Activated CD4-positive, alpha-beta T cell treated with anti-CD3 and anti-CD28 coated beads, Interleukin-2, amount 50 U/mL, for 1 hour (primary cell): ENCODE results near the gene FNBP1L.
"Not testable (repeated sequence)": the region's sequence is repeated elsewhere in the genome, so short reads cannot be mapped to it uniquely, and the experiment has no call there.

Experiments
- DNase-seq: peaks from one replicate; pipeline ENCODE4 v3.0.0-alpha.2; 2020

Gene FNBP1L

GRCh38 chr1:93575621-93576284 is 127.8 kb downstream of the FNBP1L start:
- DNase-seq = no peak

- DNase-seq = no peak
These were observed 128.4 kb downstream of the FNBP1L start for GRCh38 chr1:93576346-93576745.

- DNase-seq = no peak
These were observed 128.8 kb downstream of the FNBP1L start for GRCh38 chr1:93576746-93577145.

- DNase-seq = no peak
These were observed 129.9 kb downstream of the FNBP1L start for GRCh38 chr1:93577536-93578432.

GRCh38 chr1:93578433-93578830 is 130.5 kb downstream of the FNBP1L start:
- DNase-seq = no peak

- DNase-seq = no peak
These were observed 131.2 kb downstream of the FNBP1L start for GRCh38 chr1:93578911-93579825.

GRCh38 chr1:93579891-93580290 is 132.0 kb downstream of the FNBP1L start:
- no peak for DNase-seq

GRCh38 chr1:93581917-93582850 is 134.3 kb downstream of the FNBP1L start:
- no peak for DNase-seq

- DNase-seq = no peak
These were observed 136.5 kb downstream of the FNBP1L start for GRCh38 chr1:93584261-93585003.

- DNase-seq = no peak
These were observed 137.4 kb downstream of the FNBP1L start for GRCh38 chr1:93585059-93585966.

- DNase-seq = no peak
These were observed 139.4 kb downstream of the FNBP1L start for GRCh38 chr1:93587354-93587753.

GRCh38 chr1:93588206-93588605 is 140.3 kb downstream of the FNBP1L start:
- no peak for DNase-seq

- no peak for DNase-seq
These were observed 141.0 kb downstream of the FNBP1L start for GRCh38 chr1:93588955-93589354.

- not testable (repeated sequence) for DNase-seq
These were observed 143.4 kb downstream of the FNBP1L start for GRCh38 chr1:93591291-93591675.

- DNase-seq = no peak
These were observed 144.0 kb downstream of the FNBP1L start for GRCh38 chr1:93591676-93592550.

- no peak for DNase-seq
These were observed 144.6 kb downstream of the FNBP1L start for GRCh38 chr1:93592551-93592949.

- DNase-seq = no peak
These were observed 146.1 kb downstream of the FNBP1L start for GRCh38 chr1:93593854-93594602.

- no peak for DNase-seq
These were observed 146.6 kb downstream of the FNBP1L start for GRCh38 chr1:93594603-93594880.

- no peak for DNase-seq
These were observed 147.3 kb downstream of the FNBP1L start for GRCh38 chr1:93595266-93595665.
